ENCODE measurements around the gene MYBBP1A. TPM values are rescaled to one million over a fixed set of nuclear protein-coding genes. Genes with fewer than 3 reads are reported as not detected.

Gene MYBBP1A
- total and polyA plus RNA-seq, 7 donors: 28.5 to 63.2 (median 41.0) TPM

DNA sequence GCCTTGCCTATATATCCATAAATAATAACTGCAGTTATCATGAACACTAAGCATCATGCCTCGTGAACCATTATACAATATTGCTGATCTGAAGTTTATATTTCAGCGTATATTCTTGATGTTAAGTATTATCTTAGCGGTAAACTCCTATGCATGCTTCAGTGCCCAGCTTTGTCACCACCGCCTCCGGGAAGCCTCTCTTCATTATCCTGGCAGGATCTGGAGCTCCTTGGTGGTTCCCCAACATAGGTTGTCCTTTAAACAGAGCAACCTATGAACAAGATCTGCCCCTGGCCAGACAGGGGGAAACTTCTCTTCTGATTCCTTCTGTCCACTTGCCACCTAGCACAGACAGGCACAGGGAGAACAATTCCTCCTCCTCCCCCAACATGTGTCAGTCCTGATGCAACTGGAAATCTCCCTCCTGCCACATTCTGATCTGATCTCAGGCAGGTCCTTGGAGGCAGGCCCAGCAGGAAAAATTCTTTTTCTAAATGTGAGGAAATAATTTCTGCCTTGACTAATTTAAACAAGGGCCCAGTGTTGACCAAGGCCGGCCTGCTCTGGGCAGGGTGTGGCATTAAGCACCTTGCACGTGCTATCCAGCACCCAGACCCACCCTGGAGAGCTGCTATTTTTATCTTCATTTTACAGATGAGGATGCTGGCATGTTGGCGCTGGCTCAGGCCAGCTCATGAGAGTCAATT, 34.1 kb downstream of the MYBBP1A start:
- ATAC-seq (peak in 1 of 4 donors; percentile 46), DNase-seq (no peak)
- WGBS, 3 donors: 79 to 86% (median 81%) methylated on average over 8 of the region's 8 CpGs
- Histone ChIP-seq H3K4me1 (no peaks in the 10 kb centered on the region), H3K27me3 (ENCODE audit: insufficient read depth in 3 of 3, low read length in 2 of 3) (no peaks in the 10 kb centered on the region), H3K36me3 (ENCODE audit: insufficient read depth in 1 of 2, low read depth in 1 of 2) (no peaks in the 10 kb centered on the region), H3K4me3 (no peak overlapping the region), H3K9me3 (no peaks in the 10 kb centered on the region), H3K27ac (peak overlapping the region; percentile 63)
- TF ChIP-seq, protein P1, sequence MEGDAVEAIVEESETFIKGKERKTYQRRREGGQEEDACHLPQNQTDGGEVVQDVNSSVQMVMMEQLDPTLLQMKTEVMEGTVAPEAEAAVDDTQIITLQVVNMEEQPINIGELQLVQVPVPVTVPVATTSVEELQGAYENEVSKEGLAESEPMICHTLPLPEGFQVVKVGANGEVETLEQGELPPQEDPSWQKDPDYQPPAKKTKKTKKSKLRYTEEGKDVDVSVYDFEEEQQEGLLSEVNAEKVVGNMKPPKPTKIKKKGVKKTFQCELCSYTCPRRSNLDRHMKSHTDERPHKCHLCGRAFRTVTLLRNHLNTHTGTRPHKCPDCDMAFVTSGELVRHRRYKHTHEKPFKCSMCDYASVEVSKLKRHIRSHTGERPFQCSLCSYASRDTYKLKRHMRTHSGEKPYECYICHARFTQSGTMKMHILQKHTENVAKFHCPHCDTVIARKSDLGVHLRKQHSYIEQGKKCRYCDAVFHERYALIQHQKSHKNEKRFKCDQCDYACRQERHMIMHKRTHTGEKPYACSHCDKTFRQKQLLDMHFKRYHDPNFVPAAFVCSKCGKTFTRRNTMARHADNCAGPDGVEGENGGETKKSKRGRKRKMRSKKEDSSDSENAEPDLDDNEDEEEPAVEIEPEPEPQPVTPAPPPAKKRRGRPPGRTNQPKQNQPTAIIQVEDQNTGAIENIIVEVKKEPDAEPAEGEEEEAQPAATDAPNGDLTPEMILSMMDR (IDR thresholded peaks at IDR 0.05): no peak
- intact Hi-C loops (cut with DNase I): loop anchor here in 1 of 2 donors (10.0 kb wide), 1 partner anchor 336 kb away; no protein-coding TSS in a partner anchor

DNA sequence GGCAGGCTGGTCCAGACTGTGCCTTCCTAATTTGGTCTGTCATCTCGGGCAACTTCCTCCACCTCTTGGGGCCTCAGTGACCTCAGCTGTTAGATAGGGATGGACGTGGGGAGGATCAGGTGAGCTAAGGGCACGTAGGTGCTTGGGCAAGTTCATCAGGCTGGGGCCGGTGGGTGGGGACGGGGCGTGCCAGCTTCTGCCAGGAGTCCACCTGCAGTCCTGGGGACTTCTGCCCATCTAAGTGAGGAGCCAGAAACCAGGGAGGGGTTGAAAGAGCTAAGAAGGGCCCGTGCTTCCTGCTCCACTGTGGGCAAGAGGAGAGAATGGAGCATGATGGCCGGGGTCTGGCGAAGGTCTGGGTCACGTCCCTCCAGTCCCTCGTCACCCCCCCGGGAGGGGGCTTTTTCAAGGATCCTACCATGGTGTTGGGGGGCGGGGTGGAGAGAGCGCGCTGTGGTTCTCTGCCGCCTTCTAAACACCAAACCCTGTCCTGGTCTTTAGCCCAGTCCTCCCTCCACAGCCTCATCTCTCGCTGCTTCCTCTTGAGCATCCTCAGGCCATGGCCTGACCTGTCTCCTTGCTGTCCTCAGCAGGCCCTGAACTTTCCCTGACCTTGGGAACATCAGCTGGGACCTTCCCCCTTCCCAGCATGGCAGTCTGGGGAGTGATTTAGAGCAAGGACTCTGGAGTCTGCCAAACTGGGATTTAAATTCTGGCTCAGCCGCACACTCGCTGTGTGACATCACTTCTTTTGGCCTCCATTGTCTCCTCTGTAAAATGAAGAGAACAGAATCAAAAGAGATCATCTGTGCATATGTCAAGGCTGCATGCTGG, 34.9 kb downstream of the MYBBP1A start:
- 68 to 72% (median 69%) methylated on average over 18 to 19 of the region's 19 CpGs for WGBS, 3 donors
- no peaks in the 10 kb centered on the region for H3K4me1 ChIP-seq
- TF ChIP-seq, protein P1 (IDR thresholded peaks at IDR 0.05): no peak
- H3K36me3 ChIP-seq (ENCODE audit: insufficient read depth in 1 of 2, low read depth in 1 of 2): no peaks in the 10 kb centered on the region
- H3K9me3 ChIP-seq: no peaks in the 10 kb centered on the region
- no peak overlapping the region for H3K4me3 ChIP-seq
- no peak for DNase-seq
- H3K27ac ChIP-seq: peak overlapping the region; percentile 63
- no peaks in the 10 kb centered on the region for H3K27me3 ChIP-seq (ENCODE audit: insufficient read depth in 3 of 3, low read length in 2 of 3)
- intact Hi-C loops (cut with DNase I): loop anchor here in 1 of 2 donors (10.0 kb wide), 1 partner anchor 335 kb away; no protein-coding TSS in a partner anchor
- peak in 1 of 4 donors; percentile 38 for ATAC-seq

DNA sequence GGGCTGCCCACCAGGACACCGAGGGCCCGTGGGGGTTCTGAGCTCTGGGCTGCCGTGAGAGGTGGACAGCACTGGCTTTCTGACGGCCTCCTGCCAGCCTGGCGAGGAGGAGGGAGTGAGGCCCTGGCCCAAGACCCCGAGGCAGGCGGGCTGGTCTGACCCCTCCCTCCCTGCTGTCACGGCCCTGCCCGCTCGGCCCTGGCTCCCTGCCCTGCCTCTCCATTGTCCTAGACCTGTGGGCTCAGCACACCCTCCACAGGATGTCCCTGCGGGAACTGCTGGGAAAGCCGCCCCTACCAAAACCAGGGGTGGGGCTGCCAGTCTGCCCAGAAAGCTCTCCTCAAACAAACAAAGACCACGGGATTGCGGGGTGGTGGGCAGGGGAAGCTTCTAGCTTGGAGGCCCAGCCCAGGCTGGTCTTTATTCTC, 35.8 kb downstream of the MYBBP1A start:
- Histone ChIP-seq H3K4me3 (no peak overlapping the region), H3K9me3 (no peaks in the 10 kb centered on the region), H3K27me3 (ENCODE audit: insufficient read depth in 3 of 3, low read length in 2 of 3) (no peaks in the 10 kb centered on the region), H3K36me3 (ENCODE audit: insufficient read depth in 1 of 2, low read depth in 1 of 2) (no peaks in the 10 kb centered on the region), H3K27ac (peak overlapping the region; percentile 68), H3K4me1 (no peaks in the 10 kb centered on the region)
- WGBS, 3 donors: 56 to 59% (median 58%) methylated on average over 14 of the region's 14 CpGs
- DNase-seq: peak in 1 of 2 donors; percentile 77
- TF ChIP-seq, protein P1 (IDR thresholded peaks at IDR 0.05): no peak
- intact Hi-C loops (cut with DNase I): no loop called here
- peak in 3 of 4 donors; percentile 43 to 54 (median 47) for ATAC-seq

DNA sequence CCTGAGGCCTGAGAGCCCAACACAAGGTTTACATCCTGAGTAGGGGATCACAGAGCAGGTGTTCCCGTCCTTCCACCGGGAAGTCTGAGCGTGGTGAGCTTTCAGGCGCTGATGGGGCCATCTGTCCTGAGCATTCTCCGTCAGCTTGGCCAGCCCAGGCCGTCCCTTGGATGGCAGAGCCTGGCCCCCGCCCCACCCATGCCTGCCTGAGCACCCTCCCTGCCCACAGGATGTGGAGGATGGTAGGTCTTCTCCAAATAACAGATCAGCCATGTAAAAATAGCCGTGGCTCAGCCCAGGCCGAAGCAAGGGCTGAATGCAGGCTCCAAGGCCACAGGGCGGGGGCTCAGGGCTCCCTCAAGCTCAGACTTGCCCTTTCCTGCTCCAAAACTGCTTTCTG, 36.3 kb downstream of the MYBBP1A start:
- no peak for DNase-seq
- 67 to 80% (median 75%) methylated on average over 10 of the region's 10 CpGs for WGBS, 3 donors
- Histone ChIP-seq H3K4me3 (no peak overlapping the region), H3K4me1 (no peaks in the 10 kb centered on the region), H3K27ac (peak overlapping the region; percentile 68), H3K9me3 (no peaks in the 10 kb centered on the region), H3K36me3 (ENCODE audit: insufficient read depth in 1 of 2, low read depth in 1 of 2) (no peaks in the 10 kb centered on the region), H3K27me3 (ENCODE audit: insufficient read depth in 3 of 3, low read length in 2 of 3) (no peaks in the 10 kb centered on the region)
- no peak for ATAC-seq
- TF ChIP-seq, protein P1 (IDR thresholded peaks at IDR 0.05): no peak
- intact Hi-C loops (cut with DNase I): no loop called here

All from psoas muscle (tissue), 8 donors.